Suppressor macrophage treated with lipopolysaccharide for 4 hours (primary cell): ENCODE data around the gene HOXD13.

Experiments used
- DNase-seq: peaks from one replicate; pipeline ENCODE4 v3.0.0-alpha.2; 2020

Gene HOXD13

GRCh38 chr2:176106581-176107539 is 14.3 kb downstream of the HOXD13 start, which contains the start of gene HOXD11:
Gene HOXD11 (plus strand): TSS chr2:176107280. CDS start chr2:176107356, 76 bp downstream.
- DNase-seq: no peak

- DNase-seq: no peak
Observed at GRCh38 chr2:176107731-176108181, 15.2 kb downstream of the HOXD13 start.

- DNase-seq: no peak
Observed at GRCh38 chr2:176109192-176109901, 16.8 kb downstream of the HOXD13 start.

GRCh38 chr2:176109946-176110345 is 17.4 kb downstream of the HOXD13 start:
- no peak for DNase-seq

- DNase-seq: no peak
Observed at GRCh38 chr2:176110415-176111308, 18.1 kb downstream of the HOXD13 start.

GRCh38 chr2:176111309-176111663 is 18.8 kb downstream of the HOXD13 start:
- peak; percentile 52 for DNase-seq

- DNase-seq: no peak
Observed at GRCh38 chr2:176111846-176112374, 19.4 kb downstream of the HOXD13 start.

- DNase-seq: no peak
Observed at GRCh38 chr2:176112375-176113302, 20.1 kb downstream of the HOXD13 start.

GRCh38 chr2:176114120-176114929 is 21.8 kb downstream of the HOXD13 start:
- no peak for DNase-seq

GRCh38 chr2:176114930-176115625 is 22.6 kb downstream of the HOXD13 start:
- DNase-seq: no peak

GRCh38 chr2:176115883-176116813 is 23.6 kb downstream of the HOXD13 start, which contains the start of gene HOXD10:
Gene HOXD10 (plus strand): TSS chr2:176116778. CDS start chr2:176116834, 56 bp downstream.
- no peak for DNase-seq

- no peak for DNase-seq
Observed at GRCh38 chr2:176117162-176117822, 24.8 kb downstream of the HOXD13 start.

GRCh38 chr2:176117823-176118371 is 25.4 kb downstream of the HOXD13 start:
- DNase-seq: no peak

GRCh38 chr2:176118601-176119339 is 26.2 kb downstream of the HOXD13 start:
- DNase-seq: peak; percentile 35

- no peak for DNase-seq
Observed at GRCh38 chr2:176120364-176121189, 28.1 kb downstream of the HOXD13 start.
